GM19351 (cell line): Measurements from ENCODE around the gene UBR3.

ENCODE experiments used
- ATAC-seq: cut with Tn5 transposase; IDR thresholded peaks from one replicate; pipeline ENCODE4 v1.9.1; 2021; ENCODE audit warnings: mild to moderate bottlenecking, moderate library complexity; ENCODE audit not compliant: unreplicated experiment

The UBR3 gene

DNA sequence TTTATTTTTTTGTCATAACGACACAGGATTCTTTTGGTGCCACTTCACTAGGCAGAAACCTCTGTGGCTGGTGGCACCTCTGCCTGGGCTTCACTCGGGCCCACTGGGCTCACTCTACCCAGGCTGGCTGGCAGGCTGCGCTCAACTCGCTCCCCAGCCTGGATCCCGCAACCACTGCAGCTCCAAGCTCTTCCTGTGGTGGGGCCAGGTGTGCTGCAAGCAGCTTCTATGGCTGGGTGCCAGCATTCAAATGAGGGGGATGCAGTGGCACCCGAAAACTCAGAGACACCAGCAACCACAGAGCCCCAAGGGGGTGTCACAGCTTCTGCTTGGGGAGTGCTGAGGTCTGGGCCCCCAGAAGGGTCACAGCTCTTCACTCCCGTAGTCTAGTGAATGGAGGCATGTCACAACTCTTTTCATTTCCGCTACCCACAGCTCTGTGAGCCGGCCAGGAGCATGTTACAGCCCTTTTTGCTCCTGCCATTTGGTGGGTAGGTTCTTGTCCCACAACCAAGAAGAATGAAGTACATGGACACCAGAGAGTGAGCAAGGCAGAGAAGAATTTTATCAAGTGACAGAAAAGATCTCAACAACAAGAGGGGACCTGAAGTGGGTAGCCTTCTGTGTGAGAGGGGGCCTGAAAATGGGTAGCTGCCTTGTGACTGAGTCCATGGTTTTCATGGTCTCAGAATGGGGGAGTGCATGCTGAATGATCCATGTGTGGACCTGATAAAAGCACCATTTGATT, 170.1 kb downstream of the UBR3 start:
- no peak for ATAC-seq

DNA sequence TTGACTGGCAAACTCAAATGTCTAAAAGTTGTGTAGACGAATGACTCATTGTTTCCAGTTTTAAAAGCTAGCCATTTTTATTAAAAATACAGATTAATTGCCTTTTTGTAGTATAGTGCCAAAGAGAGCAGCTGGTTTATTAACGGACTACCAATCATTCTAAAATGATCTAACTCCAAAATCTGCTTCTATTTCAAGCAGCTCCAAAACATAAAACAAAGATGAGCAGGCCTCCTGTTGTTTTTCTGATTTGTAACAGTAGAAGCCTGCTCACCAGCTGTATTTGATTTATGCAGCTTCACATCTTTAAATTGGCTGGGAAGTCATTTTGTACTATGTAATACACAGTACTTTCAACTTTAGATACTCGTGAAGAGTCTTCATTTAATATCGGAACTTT, 171.8 kb downstream of the UBR3 start:
- no peak for ATAC-seq

DNA sequence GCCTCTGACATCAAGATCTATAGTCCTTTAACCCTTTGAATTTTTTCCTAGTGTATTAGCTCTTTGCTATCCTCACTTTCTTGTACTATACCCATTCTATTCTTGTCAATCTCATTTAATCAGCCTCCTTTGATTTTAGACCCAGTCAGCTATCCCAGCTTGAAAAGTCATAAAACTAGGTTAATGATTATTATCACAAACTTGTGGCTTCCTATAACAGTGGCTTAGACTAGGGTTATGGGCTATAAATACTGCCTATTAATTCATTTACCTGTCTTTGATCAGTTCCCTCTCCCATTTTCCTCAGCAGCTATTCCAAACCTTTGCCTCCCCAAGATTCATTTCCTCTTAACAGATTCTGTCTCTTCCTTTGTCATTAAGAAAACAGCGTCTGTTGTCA, 174.8 kb downstream of the UBR3 start:
- ATAC-seq, result no peak

DNA sequence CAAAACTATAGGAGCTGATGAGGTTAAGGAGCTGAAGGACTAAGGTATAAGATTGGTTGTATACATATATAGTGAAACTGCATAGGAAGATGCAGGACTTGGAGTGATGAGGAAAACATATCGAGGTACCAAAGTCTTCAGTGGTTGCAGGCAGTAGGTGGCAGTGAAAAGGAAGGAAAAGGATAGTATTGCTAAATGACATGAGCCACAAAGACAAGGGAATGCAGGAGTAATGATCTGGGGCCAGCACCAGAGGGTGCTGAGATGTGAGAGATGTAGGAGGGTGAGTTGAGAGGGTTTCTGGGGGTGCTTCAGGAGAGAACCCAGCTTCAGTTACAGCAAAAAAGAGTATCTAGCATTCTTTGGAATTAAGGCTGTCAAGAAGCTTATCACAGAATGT, 178.4 kb downstream of the UBR3 start:
- ATAC-seq, result no peak

DNA sequence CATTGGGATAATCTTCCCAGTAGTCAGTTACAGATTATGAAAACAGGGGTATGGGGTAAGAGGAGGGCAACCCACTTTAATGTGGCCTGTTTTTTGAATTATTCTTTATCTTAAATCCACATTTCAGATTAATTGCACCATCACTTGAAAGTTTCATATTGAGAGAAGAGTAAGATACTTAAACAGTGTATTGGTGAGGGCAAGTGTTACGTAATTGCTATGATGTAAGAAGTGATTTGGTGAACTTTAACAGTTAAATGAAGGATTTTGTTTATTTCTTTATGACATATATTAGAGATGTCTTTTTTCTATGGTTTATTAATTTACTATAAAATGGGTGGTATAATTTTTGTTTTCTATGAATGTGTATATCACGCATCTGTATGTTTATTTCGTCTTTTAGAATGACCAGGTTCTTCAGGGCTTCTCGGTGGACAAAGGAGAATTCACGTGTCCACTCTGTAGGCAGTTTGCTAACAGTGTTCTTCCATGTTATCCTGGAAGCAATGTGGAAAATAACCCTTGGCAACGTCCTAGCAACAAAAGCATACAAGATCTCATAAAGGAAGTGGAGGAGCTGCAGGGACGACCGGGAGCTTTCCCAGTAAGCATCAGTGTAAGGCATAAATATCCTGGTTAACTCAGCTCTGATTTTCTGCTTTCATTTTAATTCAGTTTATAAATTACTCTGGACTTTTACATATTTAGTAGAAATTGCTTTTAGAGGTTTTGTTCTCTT, 179.5 kb downstream of the UBR3 start:
- ATAC-seq, result no peak

DNA sequence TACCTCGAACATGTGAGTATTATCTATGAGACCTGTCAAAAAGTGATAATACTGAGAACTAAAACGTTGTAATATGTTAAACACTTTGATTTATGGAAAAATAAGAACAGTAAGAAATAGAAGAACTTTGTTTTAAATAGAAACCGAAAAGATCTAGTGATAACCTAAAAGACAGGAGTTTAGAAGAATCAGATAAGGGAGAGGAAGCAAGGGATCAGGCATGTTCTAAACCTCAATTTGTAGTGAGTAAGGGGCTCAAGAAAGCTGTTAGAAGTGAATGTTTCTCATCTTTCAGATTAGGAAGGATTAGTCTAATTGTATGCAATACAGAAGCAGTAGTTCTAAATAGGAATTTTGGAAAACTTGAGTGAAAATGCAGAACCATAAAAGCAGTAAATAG, 182.0 kb downstream of the UBR3 start:
- ATAC-seq, result no peak

DNA sequence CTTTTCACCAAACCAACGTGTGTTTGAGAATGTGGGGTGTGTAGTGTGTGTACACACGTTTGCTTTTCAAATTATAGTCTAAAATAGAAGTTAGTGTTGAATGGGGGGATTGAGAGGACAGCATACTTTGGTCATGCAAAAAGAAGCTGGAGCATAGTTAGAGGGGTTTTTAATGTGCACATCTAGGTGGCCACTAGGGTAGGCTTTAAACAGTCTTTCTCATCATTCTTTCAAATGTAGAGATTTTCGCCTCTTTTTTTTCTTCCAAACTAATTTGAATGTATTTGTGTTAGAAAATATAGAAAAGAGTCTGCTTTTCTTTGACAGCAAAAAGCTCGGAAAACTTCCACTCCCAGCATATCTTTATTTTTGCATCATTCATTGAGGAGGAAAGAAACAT, 185.5 kb downstream of the UBR3 start:
- no peak for ATAC-seq

DNA sequence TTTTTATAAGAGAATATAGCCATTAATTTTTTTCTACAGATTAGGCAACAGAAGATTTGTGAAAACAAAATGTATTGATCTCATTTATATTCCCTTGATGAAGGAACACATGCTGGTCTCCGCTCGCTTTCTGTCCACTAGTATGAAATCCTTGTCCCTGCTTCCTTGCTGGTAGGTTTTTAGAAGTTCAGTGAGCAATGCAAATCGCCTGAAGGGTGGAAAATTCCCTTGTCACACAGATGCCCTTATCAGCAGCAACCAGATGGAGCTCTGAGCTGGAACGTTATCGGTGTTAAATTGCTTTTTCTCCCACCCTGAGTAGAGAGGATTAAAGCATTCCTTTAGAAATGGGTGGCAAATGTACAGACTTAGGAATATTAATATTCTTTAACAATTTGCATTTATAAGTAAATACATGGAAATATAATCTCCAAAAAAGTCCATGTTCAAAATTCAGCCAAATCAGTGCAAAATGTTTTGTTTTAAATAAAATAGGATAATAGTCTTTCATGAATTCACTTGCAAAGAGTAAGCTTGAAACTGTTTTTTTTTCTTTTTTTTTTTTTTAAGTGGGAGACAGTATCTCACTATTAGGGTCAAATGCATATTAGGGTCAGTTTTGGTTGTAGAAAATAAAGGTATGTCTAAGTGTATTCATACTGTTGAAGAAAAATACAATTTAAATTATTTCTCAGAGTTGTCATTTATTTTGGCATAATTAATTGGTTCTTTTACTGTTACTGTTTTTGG, 186.7 kb downstream of the UBR3 start:
- ATAC-seq, result no peak

DNA sequence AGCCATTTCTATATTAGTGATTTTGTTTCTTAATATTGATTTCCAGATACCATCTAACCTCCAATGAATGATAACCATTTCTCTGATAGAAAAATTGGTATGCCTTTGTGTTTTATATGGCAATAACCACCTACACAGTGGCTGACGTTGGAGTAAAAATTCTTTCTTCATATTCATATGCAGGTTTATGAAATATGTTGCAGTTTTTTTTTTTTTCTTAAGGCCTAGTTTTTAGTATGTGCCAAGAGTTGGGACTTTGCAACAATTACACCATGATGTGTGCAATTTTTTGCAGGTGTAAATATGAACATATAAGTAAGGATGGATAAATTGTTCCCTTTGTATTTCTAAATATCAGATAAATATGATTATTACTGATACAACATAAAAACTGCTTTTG, 187.5 kb downstream of the UBR3 start:
- ATAC-seq, result no peak

DNA sequence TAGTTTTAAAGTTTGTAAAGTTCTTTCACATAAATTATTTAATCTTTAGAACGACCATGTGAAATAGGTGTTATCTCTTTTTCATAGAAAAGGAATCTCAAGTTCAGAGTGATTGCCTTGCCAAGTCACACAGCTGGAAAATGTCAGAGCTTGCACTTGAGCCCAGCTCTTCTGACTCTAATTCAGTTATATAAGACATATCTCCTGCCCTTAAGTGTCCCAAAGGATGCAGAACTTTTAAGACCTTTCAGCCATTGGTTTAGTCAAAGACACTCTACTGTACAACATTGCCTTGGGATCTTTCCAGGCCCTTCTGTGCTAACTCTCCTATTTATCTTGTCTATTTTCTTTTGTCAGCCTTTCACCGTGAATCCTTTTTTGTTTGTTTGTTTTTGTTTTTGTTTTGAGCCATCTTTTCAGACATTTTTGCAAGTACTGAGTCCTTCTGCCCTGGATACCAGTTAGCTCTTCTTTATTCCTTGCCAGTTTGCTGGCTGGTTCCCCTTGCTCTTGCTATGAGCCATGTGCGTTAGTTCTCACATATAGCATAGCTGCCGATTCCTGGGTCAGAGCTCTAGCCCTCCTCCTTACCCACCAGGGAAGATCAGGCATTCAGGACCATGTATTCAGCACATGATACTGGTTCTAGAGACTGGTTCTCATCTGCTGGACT, 190.7 kb downstream of the UBR3 start:
- no peak for ATAC-seq

DNA sequence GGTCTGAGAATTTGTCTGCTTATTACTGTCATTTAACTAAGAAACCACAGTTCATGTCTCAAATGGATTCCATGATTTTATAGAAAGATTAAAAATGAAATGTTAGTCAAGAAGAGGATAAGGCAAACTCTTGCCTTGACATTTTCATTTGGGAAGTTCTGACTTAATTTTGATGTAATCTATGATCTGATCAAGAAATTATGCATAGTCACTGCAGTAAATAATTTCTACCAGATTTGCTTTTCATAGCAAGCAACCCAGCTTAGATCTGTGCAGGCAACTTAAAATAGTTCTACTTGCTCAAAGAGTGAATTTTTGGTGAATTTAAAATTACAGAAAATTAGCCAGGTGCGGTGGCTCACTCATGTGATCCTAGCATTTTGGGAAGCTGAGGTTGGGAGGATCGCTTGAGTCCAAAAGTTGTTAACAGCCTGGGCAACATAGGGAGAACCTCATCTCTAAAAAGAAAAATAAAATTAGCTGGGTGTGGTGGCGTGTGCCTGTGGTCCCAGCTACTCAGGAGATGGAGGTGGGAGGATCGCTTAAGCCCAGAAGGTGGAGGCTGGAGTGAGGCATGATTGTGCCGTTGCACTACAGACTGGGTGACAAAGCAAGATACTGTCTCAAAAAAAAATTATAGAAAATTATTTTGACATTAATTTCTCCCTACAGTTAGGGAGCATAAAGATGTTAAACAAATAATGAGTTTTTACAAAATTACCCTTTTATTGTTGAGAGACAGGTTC, 192.0 kb downstream of the UBR3 start:
- no peak for ATAC-seq

DNA sequence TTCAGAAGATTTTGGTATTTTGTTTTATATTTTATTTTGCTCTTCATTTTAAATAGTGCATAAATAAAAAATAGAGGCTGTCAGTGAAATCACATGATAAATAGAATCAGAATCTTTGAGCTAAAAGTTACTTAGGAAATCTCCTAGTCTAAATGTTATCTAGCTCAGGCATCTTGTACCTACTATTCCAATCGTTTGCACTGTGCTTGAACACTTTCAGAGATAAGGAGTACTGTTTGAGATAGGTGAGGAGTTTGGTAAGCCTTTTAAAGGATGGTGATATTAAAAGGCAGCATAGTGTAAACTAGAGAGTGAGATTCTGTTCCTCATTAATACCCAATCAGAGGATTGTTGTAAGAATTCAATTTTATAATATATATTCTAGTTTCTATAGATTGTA, 193.5 kb downstream of the UBR3 start:
- ATAC-seq, result no peak

DNA sequence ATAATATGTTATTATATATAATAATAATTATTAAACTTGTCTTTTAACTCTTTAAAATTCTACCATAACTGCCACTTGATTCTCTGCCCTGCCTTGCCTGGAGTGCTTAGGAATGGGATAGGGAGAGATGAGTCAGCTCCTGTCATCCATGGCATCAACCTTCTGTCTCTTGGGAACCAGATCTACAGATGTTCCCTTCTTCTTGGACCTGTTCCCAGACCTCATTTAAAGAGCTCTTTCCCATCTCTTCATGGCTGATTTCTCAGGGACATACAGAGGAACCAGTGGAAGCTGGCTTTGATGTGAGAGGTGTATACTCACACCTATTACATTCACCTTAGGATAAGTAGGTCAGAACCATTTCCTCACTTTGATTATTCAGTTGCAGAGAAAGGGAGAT, 195.4 kb downstream of the UBR3 start:
- ATAC-seq, result no peak

DNA sequence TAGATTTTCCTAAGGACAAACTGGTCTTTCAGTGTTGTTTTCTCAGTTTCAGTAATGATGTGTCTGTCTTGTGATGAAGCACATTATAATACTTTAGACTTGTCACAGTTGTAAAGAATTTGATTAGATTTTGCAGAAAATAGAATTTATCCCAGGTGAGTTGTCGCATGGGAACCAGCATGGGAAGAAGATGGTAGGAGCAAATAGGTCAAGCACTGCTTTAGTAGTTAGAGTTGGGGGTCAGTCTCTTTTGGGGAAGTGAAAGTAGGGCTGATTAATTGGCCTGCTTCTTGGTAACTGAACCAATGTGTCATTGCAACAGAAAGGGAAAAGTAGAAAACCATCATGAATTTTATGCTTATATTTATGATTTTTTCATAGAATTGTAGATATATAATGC, 197.5 kb downstream of the UBR3 start:
- ATAC-seq, result peak; percentile 82

DNA sequence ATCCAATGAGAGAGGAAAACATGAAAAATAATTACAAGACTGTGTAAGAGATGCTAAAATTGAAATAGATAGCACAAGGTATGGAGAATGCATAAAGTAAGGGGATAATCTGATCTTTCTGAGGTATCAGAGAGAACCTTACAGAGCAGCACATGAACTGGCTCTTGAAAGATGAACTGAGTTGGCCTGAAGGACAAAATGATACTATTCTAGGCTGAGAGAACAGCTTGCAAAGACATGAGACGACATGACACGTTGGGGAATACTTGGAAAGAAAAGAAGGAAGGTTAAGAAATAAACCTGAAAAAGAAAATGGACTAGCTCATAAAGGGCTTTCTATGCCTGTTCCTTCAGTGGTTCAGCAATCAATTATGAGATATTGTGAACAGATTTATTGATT, 198.0 kb downstream of the UBR3 start:
- no peak for ATAC-seq

DNA sequence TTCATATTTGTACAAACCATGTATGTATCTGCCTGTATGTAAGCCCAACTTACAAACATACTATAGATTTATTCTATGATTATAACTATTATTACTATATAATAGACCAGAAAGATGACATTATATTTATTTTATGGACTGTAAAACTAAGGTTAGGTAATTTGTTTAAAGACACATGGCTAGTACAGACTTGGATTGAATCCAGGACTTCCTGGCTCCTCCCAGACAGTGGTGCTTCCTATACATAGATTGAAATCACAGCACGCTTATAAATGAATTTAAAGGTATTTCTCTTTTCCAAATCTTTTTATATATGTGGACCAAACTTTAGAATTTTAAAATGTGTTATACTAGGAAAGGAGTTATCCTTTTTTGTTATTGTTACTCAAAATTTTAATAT, 199.1 kb downstream of the UBR3 start:
- no peak for ATAC-seq

DNA sequence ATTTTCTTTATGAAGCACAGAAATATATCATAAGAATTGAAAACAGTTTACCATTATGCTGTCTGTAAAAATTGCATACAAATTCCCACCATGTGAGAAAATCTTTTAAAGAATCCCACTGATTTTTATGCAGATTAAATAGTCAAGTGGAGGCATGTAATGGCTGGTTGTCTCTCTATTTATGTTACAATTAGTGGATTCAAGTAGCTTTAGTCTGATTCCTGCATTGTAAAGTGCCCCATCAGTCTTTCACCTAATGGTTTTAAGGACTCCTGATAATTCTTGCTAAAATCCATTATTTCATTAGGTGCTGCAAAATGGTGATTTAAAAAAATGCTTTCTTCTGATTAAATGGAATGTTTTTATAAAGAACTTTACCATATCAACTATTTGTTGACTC, 202.3 kb downstream of the UBR3 start:
- ATAC-seq, result no peak

DNA sequence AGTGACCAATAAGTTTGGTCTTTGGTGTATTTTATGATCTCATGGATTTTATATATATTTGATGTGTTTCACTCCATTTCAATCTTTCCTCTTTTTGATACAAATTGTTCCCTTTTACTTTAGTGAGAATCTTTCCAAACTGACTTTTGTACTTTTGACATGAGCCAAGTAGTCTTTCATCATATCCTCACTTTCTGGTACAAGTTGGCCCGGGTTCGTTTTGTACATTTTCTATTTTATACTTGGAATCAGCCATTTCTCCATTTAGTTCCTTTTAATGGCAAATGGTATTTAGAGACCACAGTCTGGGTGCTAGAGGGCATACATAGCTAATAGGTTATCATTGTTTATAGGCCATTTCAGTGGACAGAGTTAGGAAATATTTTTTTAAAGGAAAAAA, 202.8 kb downstream of the UBR3 start:
- no peak for ATAC-seq

DNA sequence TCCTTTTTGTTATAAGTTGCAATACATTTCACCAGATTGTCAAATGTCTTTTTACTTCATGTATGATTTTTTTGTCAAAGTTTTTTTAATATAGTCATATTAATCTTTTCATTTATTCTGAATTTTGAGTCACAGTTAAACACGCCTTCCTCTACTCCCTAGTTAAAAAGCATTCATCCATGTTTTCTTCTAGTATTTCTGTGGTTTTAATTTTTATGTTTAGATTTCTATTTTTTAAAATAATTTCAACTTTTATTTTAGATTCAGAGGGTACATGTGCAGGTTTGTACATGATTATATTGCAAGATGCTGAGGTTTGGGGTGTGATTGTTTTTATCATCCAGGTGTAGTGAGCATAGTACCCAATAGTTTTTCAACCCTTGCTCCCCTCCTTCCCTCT, 204.0 kb downstream of the UBR3 start:
- no peak for ATAC-seq

DNA sequence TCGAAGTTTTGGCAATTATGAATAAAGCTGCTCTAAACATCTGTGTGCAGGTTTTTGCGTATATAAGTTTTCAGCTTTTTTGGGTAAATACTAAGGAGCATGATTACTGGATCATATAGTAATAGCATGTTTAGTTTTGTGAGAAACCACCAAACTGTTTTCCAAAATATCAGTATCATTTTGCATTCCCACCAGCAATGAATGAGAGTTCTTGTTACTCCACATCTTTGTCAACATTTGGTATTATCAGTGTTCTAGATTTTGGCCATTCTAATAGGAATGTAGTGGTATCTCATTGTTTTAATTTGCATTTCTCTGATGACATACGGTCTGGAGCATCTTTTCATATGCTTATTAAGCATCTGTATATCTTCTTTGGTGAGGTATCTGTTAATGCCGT, 207.3 kb downstream of the UBR3 start:
- ATAC-seq, result no peak

DNA sequence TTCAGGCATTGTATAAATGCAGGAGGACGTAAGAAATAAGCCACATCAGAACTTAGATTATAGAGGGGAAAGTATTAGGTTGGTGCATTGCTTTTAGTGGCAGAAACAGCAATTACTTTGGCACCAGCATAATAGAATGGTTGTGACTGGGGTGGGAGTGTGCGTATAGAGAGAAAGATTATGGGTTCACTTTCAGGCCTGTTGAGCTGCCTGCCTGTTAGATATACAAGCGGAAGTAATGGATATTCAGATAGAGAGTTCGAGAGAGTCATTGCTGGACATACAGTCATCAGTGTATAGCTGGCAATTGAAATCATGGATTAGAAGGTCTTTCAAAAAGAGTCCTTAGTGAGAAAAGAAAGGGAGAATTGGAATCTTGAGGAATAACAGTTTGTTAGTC, 211.5 kb downstream of the UBR3 start:
- no peak for ATAC-seq
